Liver (tissue), 9 donors: Measurements from ENCODE around the gene P2RY1. TPM values are rescaled to one million over a fixed set of nuclear protein-coding genes. Genes with fewer than 3 reads are reported as not detected.

ENCODE experiments used
- DNase-seq: peaks from one replicate; pipeline ENCODE4 v3.0.0-alpha.2; 2017; ENCODE audit warnings: low spot score
- H3K27ac ChIP-seq, 2 donors: one replicate each; pipeline ENCODE4 v1.7.0; 2013; ENCODE audit warnings: inconsistent platforms in 2 of 2, low read length in 2 of 2, control low read depth in 1 of 2, low read depth in 1 of 2, mild to moderate bottlenecking in 1 of 2
- H3K27me3 ChIP-seq, 4 donors: one replicate each; pipeline versions ENCODE4 v1.6.1 to v1.7.0; 2013; ENCODE audit warnings: low read length in 3 of 4, inconsistent platforms in 1 of 4, mild to moderate bottlenecking in 1 of 4, moderate library complexity in 1 of 4; ENCODE audit not compliant: control insufficient read depth in 4 of 4, insufficient read depth in 4 of 4
- H3K36me3 ChIP-seq, 4 donors: one replicate each; pipeline versions ENCODE4 v1.6.1 to v1.7.0; 2013; ENCODE audit warnings: low read length in 3 of 4, mild to moderate bottlenecking in 3 of 4, low read depth in 1 of 4, moderate library complexity in 1 of 4; ENCODE audit not compliant: control insufficient read depth in 4 of 4, insufficient read depth in 3 of 4
- H3K4me1 ChIP-seq, 4 donors: one replicate each; pipeline versions ENCODE4 v1.6.1 to v1.7.0; 2013; ENCODE audit warnings: low read length in 3 of 4, mild to moderate bottlenecking in 3 of 4, moderate library complexity in 1 of 4; ENCODE audit not compliant: control insufficient read depth in 4 of 4, insufficient read depth in 4 of 4
- H3K4me3 ChIP-seq, 3 donors: one replicate each; pipeline versions ENCODE4 v1.6.1 to v1.7.0; 2013; ENCODE audit warnings: low read length in 3 of 3, control low read depth in 1 of 3, low read depth in 1 of 3, mild to moderate bottlenecking in 1 of 3
- H3K9ac ChIP-seq, 2 donors: one replicate each; pipeline ENCODE4 v1.7.0; 2013; ENCODE audit warnings: low read length in 2 of 2, mild to moderate bottlenecking in 2 of 2, moderate library complexity in 2 of 2, control low read depth in 1 of 2, low read depth in 1 of 2
- H3K9me3 ChIP-seq, 4 donors: one replicate each; pipeline versions ENCODE4 v1.6.1 to v1.7.0; 2013; ENCODE audit warnings: low read length in 3 of 4; ENCODE audit not compliant: control insufficient read depth in 4 of 4
- CTCF ChIP-seq: fragments of 150-350 bp; IDR thresholded peaks from 2 replicates; pipeline ENCODE4 v1.5.1; 2017; ENCODE audit warnings: improper control_type of control experiment, low read depth, low read length; ENCODE audit not compliant: missing input control
- EGR1 ChIP-seq, 2 donors: IDR thresholded peaks; 2 replicates each; pipeline ENCODE4 v1.6.1; 2016 to 2018; ENCODE audit warnings: antibody characterized with exemption in 2 of 2, low read depth in 2 of 2
- FOXA1 ChIP-seq: IDR thresholded peaks from 2 replicates; pipeline ENCODE4 v1.6.1; 2016; ENCODE audit warnings: antibody characterized with exemption
- FOXA2 ChIP-seq: IDR thresholded peaks from 2 replicates; pipeline ENCODE4 v1.6.1; 2016; ENCODE audit warnings: antibody characterized with exemption
- GABPA ChIP-seq, 2 donors: IDR thresholded peaks in 1 of 2; conservative IDR thresholded peaks in 1 of 2; 2 replicates each; pipeline ENCODE4 v1.6.1; 2016; ENCODE audit warnings: antibody characterized with exemption in 2 of 2, mild to moderate bottlenecking in 1 of 2, moderate library complexity in 1 of 2
- HNF4A ChIP-seq, 2 donors: conservative IDR thresholded peaks; 2 replicates each; pipeline ENCODE4 v1.6.1; 2016; ENCODE audit warnings: antibody characterized with exemption in 2 of 2, mild to moderate bottlenecking in 2 of 2
- JUND ChIP-seq, 2 donors: IDR thresholded peaks; 2 replicates each; pipeline ENCODE4 v1.6.1; 2016; ENCODE audit warnings: antibody characterized with exemption in 2 of 2
- MAX ChIP-seq: IDR thresholded peaks from 2 replicates; pipeline ENCODE4 v1.6.1; 2016; ENCODE audit warnings: antibody characterized with exemption
- RAD21 ChIP-seq, 2 donors: IDR thresholded peaks; 2 replicates each; pipeline ENCODE4 v1.6.1; 2016; ENCODE audit warnings: antibody characterized with exemption in 2 of 2, mild to moderate bottlenecking in 2 of 2
- RXRA ChIP-seq, 2 donors: IDR thresholded peaks; 2 replicates each; pipeline ENCODE4 v1.6.1; 2017 to 2018; ENCODE audit warnings: antibody characterized with exemption in 2 of 2, mild to moderate bottlenecking in 1 of 2
- SP1 ChIP-seq: IDR thresholded peaks from 2 replicates; pipeline ENCODE4 v1.6.1; 2018; ENCODE audit warnings: antibody characterized with exemption, mild to moderate bottlenecking
- TAF1 ChIP-seq: conservative IDR thresholded peaks from 2 replicates; pipeline ENCODE4 v1.6.1; 2016; ENCODE audit warnings: antibody characterized with exemption, mild to moderate bottlenecking
- YY1 ChIP-seq: IDR thresholded peaks from 2 replicates; pipeline ENCODE4 v1.6.1; 2016; ENCODE audit warnings: antibody characterized with exemption, mild to moderate bottlenecking
- ZBTB33 ChIP-seq: IDR thresholded peaks from 2 replicates; pipeline ENCODE4 v1.6.1; 2016; ENCODE audit warnings: antibody characterized with exemption
- WGBS: extraction: QIAGEN DNeasy Blood & Tissue Kit; methylation state at CpG from one replicate; pipeline ENCODE4 v1.1.7; 2013; 5-methylcytosine and 5-hydroxymethylcytosine counted together
- polyA plus RNA-seq, 2 donors: library from polyadenylated mRNA; stranded (reverse) in 1 of 2; unstranded in 1 of 2; fragments of 200-250 nt in 1 of 2; fragments of >200 nt in 1 of 2; fragmentation: Nextera tagmentation in 1 of 2; extraction: Ambion mirVana in 1 of 2; gene quantifications; one replicate each; pipeline versions ENCODE4 v1.2.1 to v1.2.3, GENCODE V29; 2013 to 2015
- total RNA-seq, 2 donors: library from RNA; depleted of rRNA; stranded (reverse); fragments of >200 nt; gene quantifications; one replicate each; pipeline ENCODE4 v1.2.3, GENCODE V29; 2014
- donor health status: healthy.
- donor health status: healthy.
- donor health status: healthy.
- donor health status: healthy.
- donor health status: healthy.

P2RY1 gene
- 1 to 10 TPM; 3.1 to 7.5 TPM for total RNA-seq
- under 1 TPM; 0.54 to 0.62 TPM for polyA plus RNA-seq

- DNase-seq: peak; percentile 80
- peak within 1 kb of the TSS in 1 of 2 donors; percentile 19 for H3K9ac ChIP-seq
Measured at GRCh38 chr3:152834776-152835600, at the start of gene P2RY1. P2RY1 (plus strand) TSS chr3:152835131; CDS start chr3:152835783, 652 bp downstream.

GRCh38 chr3:152786977-152787681, 47.8 kb upstream of the P2RY1 start:
- 54% methylated on average over 4 of the region's 4 CpGs for WGBS
- Histone ChIP-seq H3K9me3 (no peaks in the 10 kb centered on the region), H3K9ac (no peak overlapping the region), H3K27me3 (peaks cover 0 to 10% (median 0%) of the 10 kb centered on the region in 4 donors), H3K4me3 (no peak overlapping the region), H3K4me1 (no peaks in the 10 kb centered on the region), H3K27ac (no peak overlapping the region), H3K36me3 (no peaks in the 10 kb centered on the region)
- no peak for DNase-seq
- TF ChIP-seq YY1 (no peak), TAF1 (no peak), ZBTB33 (no peak), FOXA1 (no peak)

More at GRCh38 chr3:152834776-152835600, at the start of gene P2RY1:
- H3K36me3 ChIP-seq: no peaks in the 10 kb centered on the region
- TF ChIP-seq SP1: no peak
- TF ChIP-seq FOXA2: no peak
- no peak for TF ChIP-seq YY1
- TF ChIP-seq RAD21 (IDR thresholded peaks at IDR 0.05): no peak
- TF ChIP-seq FOXA1: no peak
- no peak for TF ChIP-seq EGR1 (IDR thresholded peaks at IDR 0.05; ENCODE audit: low read depth in 2 of 2)
- TF ChIP-seq ZBTB33: no peak
- no peak for TF ChIP-seq MAX
- H3K27ac ChIP-seq: peak within 1 kb of the TSS; percentile 43 to 60
- 3% methylated on average over 81 of the region's 81 CpGs for WGBS
- peaks cover 9 to 20% (median 12%) of the 10 kb centered on the region in 4 donors for H3K4me1 ChIP-seq
- H3K9me3 ChIP-seq: no peaks in the 10 kb centered on the region
- peak within 1 kb of the TSS; percentile 62 to 86 (median 63) for H3K4me3 ChIP-seq
- H3K27me3 ChIP-seq: peaks cover 0 to 5% (median 0%) of the 10 kb centered on the region in 4 donors

- H3K27me3 ChIP-seq: peaks cover 0 to 3% (median 0%) of the 10 kb centered on the region in 4 donors
- DNase-seq: no peak
- no peak for TF ChIP-seq HNF4A (conservative IDR thresholded peaks at IDR 0.05)
- TF ChIP-seq JUND (IDR thresholded peaks at IDR 0.05): no peak
- no peak for TF ChIP-seq GABPA (IDR thresholded peaks at IDR 0.05 in 1 of 2, conservative IDR thresholded peaks at IDR 0.05 in 1 of 2)
- no peak for TF ChIP-seq RAD21 (IDR thresholded peaks at IDR 0.05)
- no peak for TF ChIP-seq ZBTB33
- TF ChIP-seq MAX: no peak
- TF ChIP-seq CTCF: no peak
- TF ChIP-seq SP1: no peak
- TF ChIP-seq FOXA1: no peak
- no peak for TF ChIP-seq RXRA (IDR thresholded peaks at IDR 0.05)
- no peak for TF ChIP-seq FOXA2
- TF ChIP-seq EGR1 (IDR thresholded peaks at IDR 0.05; ENCODE audit: low read depth in 2 of 2): no peak
Measured at GRCh38 chr3:152790651-152791387, 44.1 kb upstream of the P2RY1 start.

More at GRCh38 chr3:152790651-152791387, 44.1 kb upstream of the P2RY1 start:
- Histone ChIP-seq H3K9ac (no peak overlapping the region), H3K4me3 (no peak overlapping the region), H3K36me3 (no peaks in the 10 kb centered on the region), H3K4me1 (no peaks in the 10 kb centered on the region), H3K27ac (no peak overlapping the region), H3K9me3 (no peaks in the 10 kb centered on the region)
- 57% methylated on average over 5 of the region's 5 CpGs for WGBS
